ENCODE results near the gene FGF11.
"Not testable (repeated sequence)": the region's sequence is repeated elsewhere in the genome, so short reads cannot be mapped to it uniquely, and the experiment has no call there.

FGF11 gene

GRCh38 chr17:7481842-7482741, 42.8 kb downstream of the FGF11 start:
- not testable (repeated sequence) for DNase-seq

- DNase-seq: not testable (repeated sequence)
Observed at GRCh38 chr17:7482742-7483088, 43.4 kb downstream of the FGF11 start.

GRCh38 chr17:7483255-7484066, 44.1 kb downstream of the FGF11 start:
- peak; percentile 85 to 91 for DNase-seq

- peak; percentile 90 to 96 for DNase-seq
Observed at GRCh38 chr17:7484067-7484918, 45.0 kb downstream of the FGF11 start, which contains the start of gene POLR2A. Gene POLR2A, plus strand, starts transcription at chr17:7484366.

GRCh38 chr17:7484919-7485377, 45.6 kb downstream of the FGF11 start:
- DNase-seq: no peak

GRCh38 chr17:7486181-7486580, 46.9 kb downstream of the FGF11 start:
- no peak for DNase-seq

GRCh38 chr17:7490144-7490543, 50.8 kb downstream of the FGF11 start:
- no peak for DNase-seq

- DNase-seq: no peak
Observed at GRCh38 chr17:7491583-7491982, 52.3 kb downstream of the FGF11 start.

- no peak for DNase-seq
Observed at GRCh38 chr17:7493941-7494340, 54.6 kb downstream of the FGF11 start.

Data from NCI-H1930 (cell line).